Measurements from ENCODE around the gene ITIH4. TPM values are rescaled to one million over a fixed set of nuclear protein-coding genes. Genes with fewer than 3 reads are reported as not detected.

Gene ITIH4
- total RNA-seq, 4 donors from 2014 or later, result 3.9 to 8.6 (median 7.5) TPM

- Histone ChIP-seq H3K27me3 (no peaks in the 10 kb centered on the region), H3K9me3 (no peaks in the 10 kb centered on the region), H3K36me3 (no peaks in the 10 kb centered on the region), H3K27ac (no peak overlapping the region), H3K4me3 (replicated peaks in 1 of 3) (no peak overlapping the region), H3K4me1 (no peaks in the 10 kb centered on the region)
- TF ChIP-seq POLR2A (IDR thresholded peaks at IDR 0.05), result no peak
- TF ChIP-seq CTCF (IDR thresholded peaks at IDR 0.05), result no peak
- intact Hi-C loops (cut with DNase I), result no loop called here
- WGBS, 2 donors, result 91 to 94% methylated on average over 5 of the region's 5 CpGs
- DNase-seq, result no peak
Observed at GRCh38 chr3:52822363-52822762, 8.1 kb downstream of the ITIH4 start.

GRCh38 chr3:52820736-52821135, 9.7 kb downstream of the ITIH4 start:
- intact Hi-C loops (cut with DNase I), result no loop called here
- peak in 4 of 6 experiments; percentile 9 to 32 (median 21) for TF ChIP-seq CTCF (IDR thresholded peaks at IDR 0.05)
- TF ChIP-seq POLR2A (IDR thresholded peaks at IDR 0.05), result no peak
- Histone ChIP-seq H3K27ac (no peak overlapping the region), H3K4me3 (replicated peaks in 1 of 3) (no peak overlapping the region), H3K4me1 (no peaks in the 10 kb centered on the region), H3K36me3 (no peaks in the 10 kb centered on the region), H3K9me3 (no peaks in the 10 kb centered on the region), H3K27me3 (no peaks in the 10 kb centered on the region)
- DNase-seq, result no peak
- 65 to 88% methylated on average over 7 to 9 of the region's 11 CpGs for WGBS, 2 donors

- Histone ChIP-seq H3K27ac (no peak overlapping the region), H3K36me3 (no peaks in the 10 kb centered on the region), H3K4me1 (no peaks in the 10 kb centered on the region), H3K27me3 (no peaks in the 10 kb centered on the region), H3K9me3 (no peaks in the 10 kb centered on the region), H3K4me3 (replicated peaks in 1 of 3) (no peak overlapping the region)
- TF ChIP-seq CTCF (IDR thresholded peaks at IDR 0.05), result no peak
- TF ChIP-seq POLR2A (IDR thresholded peaks at IDR 0.05), result no peak
- WGBS, 2 donors, result 92 to 100% methylated on average over 2 of the region's 2 CpGs
- DNase-seq, result no peak
- intact Hi-C loops (cut with DNase I), result no loop called here
Observed at GRCh38 chr3:52819936-52820335, 10.5 kb downstream of the ITIH4 start.

- Histone ChIP-seq H3K27ac (no peak overlapping the region), H3K9me3 (no peaks in the 10 kb centered on the region), H3K27me3 (no peaks in the 10 kb centered on the region), H3K36me3 (no peaks in the 10 kb centered on the region), H3K4me3 (replicated peaks in 1 of 3) (no peak overlapping the region), H3K4me1 (no peaks in the 10 kb centered on the region)
- intact Hi-C loops (cut with DNase I), result no loop called here
- WGBS, 2 donors, result 85 to 100% methylated on average over 3 to 4 of the region's 7 CpGs
- no peak for TF ChIP-seq POLR2A (IDR thresholded peaks at IDR 0.05)
- no peak for TF ChIP-seq CTCF (IDR thresholded peaks at IDR 0.05)
- DNase-seq, result no peak
Observed at GRCh38 chr3:52817860-52818259, 12.6 kb downstream of the ITIH4 start.

GRCh38 chr3:52817221-52817620, 13.3 kb downstream of the ITIH4 start:
- WGBS, 2 donors, result 95 to 99% methylated on average over 10 of the region's 10 CpGs
- no peaks in the 10 kb centered on the region for H3K4me1 ChIP-seq
- no peak overlapping the region for H3K27ac ChIP-seq
- no peak overlapping the region for H3K4me3 ChIP-seq (replicated peaks in 1 of 3)
- no peaks in the 10 kb centered on the region for H3K36me3 ChIP-seq
- TF ChIP-seq POLR2A (IDR thresholded peaks at IDR 0.05) (no peak), CTCF (IDR thresholded peaks at IDR 0.05) (no peak)
- no peaks in the 10 kb centered on the region for H3K9me3 ChIP-seq
- intact Hi-C loops (cut with DNase I), result no loop called here
- no peaks in the 10 kb centered on the region for H3K27me3 ChIP-seq
- no peak for DNase-seq

All from thyroid gland (tissue), 4 donors.